ENCODE results near the gene MT1G.

Gene MT1G

DNA sequence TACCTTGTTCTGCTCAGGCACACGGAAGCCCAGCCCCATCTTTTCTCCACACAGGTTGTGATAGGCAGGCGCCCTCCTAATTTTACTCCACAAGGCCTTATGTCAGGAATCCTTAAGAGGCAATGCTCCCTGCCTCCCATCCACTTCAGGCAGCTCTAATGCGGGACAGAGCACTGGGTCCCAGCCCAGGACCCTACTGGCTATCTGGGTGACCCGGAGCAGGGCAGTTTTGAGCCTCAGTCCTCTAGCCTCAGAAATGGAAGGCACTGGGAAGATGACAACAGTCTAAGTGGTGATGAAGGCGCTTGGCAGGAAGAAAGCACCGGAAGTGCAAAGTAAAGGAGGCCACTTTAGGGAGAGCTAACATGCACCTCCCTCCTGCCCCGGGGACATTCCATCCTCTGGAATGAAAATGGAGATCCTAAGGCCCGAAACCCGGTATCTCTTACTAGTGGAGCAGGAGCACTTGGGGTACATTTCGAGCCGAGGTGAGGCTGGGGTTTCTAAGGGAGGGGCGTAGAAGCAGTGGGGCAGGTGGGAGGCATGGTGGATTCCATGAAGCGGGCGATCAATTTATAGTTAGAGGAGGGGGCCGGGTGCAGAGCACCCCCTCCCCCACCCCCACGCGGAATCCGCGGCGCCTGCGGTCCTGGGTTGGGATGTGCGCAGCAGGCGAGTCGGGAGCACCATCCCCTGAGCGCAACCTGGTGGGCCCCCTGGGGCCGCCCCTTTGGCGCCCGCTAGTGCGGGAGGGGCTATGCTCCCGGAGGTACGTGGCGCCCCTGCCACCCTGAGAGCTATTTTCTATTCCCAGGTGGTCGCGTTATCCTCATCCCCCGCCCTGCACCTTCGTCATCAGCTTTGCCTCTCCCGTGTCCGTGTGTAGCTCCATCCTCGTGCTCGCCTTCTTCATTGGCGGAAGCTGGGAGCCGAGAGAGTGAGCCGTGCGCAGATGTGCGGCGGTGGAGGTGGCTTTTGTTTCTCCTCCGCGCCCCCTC lies 5.2 kb downstream of the MT1G start:
- no peak for DNase-seq

DNA sequence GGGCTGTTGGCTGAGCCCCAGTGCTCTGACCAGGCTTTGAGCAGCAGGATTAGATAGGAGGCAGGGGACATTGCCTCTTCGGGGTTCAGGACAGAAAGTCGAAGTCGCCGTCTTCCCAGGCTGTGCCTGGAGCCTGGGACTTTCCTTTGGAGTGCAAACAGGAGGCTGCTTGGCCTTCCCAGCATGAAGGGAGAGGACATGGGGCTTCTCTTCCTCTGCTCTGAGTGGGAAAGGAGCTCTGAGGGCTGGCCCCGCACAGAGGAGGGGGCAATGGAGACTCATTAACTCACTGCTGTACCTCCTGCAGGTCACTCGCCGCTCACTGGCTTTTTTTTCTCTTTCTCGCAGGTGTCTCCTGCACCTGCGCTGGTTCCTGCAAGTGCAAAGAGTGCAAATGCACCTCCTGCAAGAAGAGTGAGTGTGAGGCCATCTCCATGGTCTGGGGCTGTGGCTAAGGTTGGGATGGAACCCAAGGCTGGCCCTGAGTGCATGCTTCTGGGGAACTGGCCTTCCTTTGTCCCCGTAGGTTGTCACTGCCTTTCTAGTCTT lies 9.5 kb downstream of the MT1G start:
- DNase-seq: no peak

- peak; percentile 46 for DNase-seq
These were observed 10.1 kb downstream of the MT1G start, which contains the start of gene MT1F for GRCh38 chr16:56657555-56658326. Gene MT1F, plus strand, starts transcription at chr16:56657959. Its CDS starts 100 bp downstream, at chr16:56658059.

DNA sequence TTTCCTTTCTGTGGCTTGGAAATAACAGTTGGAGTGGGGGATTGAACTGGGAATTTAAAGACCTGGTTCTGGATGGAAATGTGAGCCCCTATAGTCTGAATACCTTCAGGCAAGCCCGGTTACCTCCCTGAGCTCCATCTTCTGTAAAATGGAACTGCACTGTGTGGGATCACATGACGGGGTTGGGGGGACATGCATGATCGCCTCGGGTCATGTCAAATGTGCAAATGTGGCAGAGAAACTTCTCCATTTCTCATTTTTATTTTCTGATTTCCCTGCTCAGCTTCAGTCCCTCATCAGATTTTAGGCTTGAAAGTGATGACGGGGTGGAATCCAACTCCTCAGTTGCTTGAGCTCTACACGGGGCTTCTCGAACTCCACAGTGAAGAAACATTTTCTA lies 14.6 kb downstream of the MT1G start:
- no peak for DNase-seq

DNA sequence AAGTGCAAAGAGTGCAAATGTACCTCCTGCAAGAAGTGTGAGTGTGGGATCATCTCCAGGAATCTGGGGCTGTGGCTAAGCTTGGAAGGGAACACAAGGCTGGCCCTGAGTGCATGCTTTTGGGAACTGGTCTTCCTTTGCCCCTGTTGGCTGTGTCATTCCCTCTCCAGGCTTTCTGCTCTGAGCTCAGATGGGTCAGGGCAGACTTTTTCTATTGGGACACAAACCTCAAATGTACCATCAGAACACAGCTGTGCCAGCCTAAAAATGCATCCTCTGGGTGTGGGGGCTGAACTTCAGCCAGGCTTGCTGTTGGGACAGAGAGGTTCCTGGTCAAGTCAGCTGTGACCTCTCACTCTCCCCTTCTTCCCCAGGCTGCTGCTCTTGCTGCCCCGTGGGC lies 15.3 kb downstream of the MT1G start:
- DNase-seq: no peak

DNA sequence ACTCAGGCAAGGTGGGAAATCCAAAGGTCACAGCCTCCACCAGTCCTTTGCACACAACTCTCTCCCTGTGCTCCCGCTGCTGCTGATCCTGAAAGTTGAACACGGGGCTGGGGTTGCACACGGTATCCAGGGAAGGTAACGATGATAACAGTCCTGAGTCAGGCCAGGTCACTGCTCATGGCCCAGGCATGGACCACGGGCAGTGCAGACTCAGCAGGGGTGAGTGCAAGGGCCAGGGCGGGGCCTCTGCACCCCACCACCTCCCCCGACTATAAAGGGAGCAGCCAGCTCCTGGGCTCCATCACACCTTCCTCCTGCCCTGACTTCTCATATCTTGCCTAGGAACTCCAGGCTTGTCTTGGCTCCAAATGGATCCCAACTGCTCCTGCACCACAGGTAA lies 16.3 kb downstream of the MT1G start, which contains the start of gene MT1B:
TSS of gene MT1B (plus strand) at position 301 of the 400 bp plus-strand sequence. CDS start at position 369, 68 bp downstream.
- no peak for DNase-seq

- DNase-seq: no peak
These were observed 18.0 kb downstream of the MT1G start for GRCh38 chr16:56649820-56650219.

- DNase-seq: no peak
These were observed 18.6 kb downstream of the MT1G start for GRCh38 chr16:56649271-56649670.

- no peak for DNase-seq
These were observed 20.0 kb downstream of the MT1G start for GRCh38 chr16:56647641-56648431.

- DNase-seq: no peak
These were observed 22.0 kb downstream of the MT1G start for GRCh38 chr16:56645838-56646237.

GRCh38 chr16:56645311-56645710 lies 22.6 kb downstream of the MT1G start:
- DNase-seq: no peak

GRCh38 chr16:56643833-56644232 lies 24.0 kb downstream of the MT1G start:
- no peak for DNase-seq

GRCh38 chr16:56643080-56643778 lies 24.6 kb downstream of the MT1G start:
- peak; percentile 74 for DNase-seq

- no peak for DNase-seq
These were observed 26.7 kb downstream of the MT1G start for GRCh38 chr16:56641166-56641565.

DNA sequence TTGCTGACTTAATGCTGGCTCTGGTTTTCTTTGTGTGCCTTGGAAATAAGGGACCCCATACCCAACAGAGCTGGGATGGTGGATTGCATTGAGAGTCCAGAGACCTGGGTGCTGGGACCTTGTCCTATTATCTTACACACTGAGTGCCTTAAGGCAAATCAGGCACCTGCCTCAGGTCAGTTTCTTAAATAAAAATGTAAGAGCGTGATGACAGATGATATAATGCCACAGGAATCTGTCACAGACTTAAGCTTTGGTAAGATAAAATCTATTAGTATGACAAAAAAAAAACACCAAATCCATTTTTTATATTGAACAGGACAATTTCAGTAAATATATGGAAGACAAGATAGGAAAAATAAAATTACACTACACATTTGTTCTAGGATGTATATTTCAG lies 27.8 kb downstream of the MT1G start:
- DNase-seq: no peak

DNA sequence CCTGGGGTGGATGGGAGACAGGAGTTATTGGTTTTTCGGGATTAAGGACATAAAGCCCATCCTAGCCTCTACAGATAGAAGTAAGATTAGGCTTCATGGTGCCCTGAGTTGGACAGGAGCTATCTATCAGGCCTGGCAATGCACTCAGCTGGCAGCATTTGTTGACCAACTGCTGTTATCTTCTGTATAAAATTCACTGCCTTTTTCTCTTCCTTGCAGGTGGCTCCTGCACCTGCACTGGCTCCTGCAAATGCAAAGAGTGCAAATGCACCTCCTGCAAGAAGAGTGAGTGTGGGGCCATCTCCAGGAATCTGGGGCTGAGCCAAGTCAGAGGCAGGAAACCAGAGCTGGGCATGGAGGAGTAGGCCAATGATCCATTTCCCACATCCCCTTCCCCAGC lies 28.8 kb downstream of the MT1G start:
- no peak for DNase-seq

GRCh38 chr16:56637814-56638750 lies 29.8 kb downstream of the MT1G start, which contains the start of gene MT1A:
Gene MT1A, plus strand, starts transcription at chr16:56638666. Its CDS starts 73 bp downstream, at chr16:56638739.
- no peak for DNase-seq

DNA sequence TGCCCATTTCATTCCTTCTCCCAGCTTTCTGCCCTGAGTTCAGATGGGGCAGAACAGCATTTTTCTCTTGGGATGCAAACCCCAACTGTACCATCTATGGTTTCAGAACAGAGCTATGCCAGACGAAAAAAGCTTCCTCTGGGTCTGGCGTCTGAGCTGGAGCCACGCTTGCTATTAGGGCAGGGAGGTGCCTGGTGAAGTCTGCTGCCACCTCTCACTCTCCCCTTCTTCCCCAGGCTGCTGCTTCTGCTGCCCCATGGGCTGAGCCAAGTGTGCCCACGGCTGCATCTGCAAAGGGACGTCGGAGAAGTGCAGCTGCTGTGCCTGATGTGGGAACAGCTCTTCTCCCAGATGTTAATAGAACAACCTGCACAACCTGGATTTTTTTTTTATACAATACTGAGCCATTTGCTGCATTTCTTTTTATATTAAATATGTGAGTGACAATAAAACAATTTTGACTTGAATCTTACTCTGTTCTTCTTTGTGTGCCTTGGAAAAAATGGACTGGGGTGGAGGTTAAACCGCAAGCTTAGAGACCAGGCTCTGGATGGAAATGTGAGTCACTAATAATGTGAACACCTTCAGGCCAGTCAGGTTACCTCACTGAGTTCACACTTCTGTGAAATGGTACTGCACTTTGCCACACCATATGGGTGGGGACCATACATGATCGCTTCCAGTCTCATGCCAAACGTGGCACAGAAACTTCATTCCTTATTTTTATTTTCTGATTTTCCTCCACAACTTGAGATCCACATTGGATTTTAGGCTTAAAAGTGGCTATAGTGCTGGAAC lies 31.1 kb downstream of the MT1G start:
- no peak for DNase-seq

GRCh38 chr16:56635441-56635967 lies 32.4 kb downstream of the MT1G start:
- DNase-seq: no peak

All from CD4-positive, alpha-beta T cell treated with Interferon gamma for 1 hour (primary cell).